IPS DF 4.7 (cell line): ENCODE results near the gene HECTD4.
"Not testable (repeated sequence)": the region's sequence is repeated elsewhere in the genome, so short reads cannot be mapped to it uniquely, and the experiment has no call there.

ENCODE experiments used
- DNase-seq: peaks from one replicate; pipeline ENCODE4 v3.0.0-alpha.2; 2013; ENCODE audit warnings: low spot score; ENCODE audit errors: extremely low read depth

HECTD4 gene

DNA sequence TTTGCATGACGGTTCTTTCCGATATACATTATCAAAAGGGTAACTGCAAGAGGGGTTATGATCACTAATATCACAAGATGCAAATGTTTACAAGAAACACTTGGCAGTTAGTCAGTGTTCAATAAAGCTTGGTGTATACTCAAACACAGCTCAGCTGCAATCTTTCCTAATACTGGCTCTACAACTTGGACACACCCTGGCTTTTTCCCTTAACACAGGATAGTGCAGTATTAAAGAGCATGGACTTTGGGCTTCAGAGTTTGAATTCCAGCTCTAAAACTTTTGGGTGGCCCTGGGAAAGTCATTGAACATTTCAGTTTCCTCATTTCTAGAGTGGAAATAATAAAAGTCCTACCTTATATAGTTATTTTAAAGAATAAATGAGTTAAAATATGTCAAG lies 107.0 kb downstream of the HECTD4 start:
- no peak for DNase-seq

DNA sequence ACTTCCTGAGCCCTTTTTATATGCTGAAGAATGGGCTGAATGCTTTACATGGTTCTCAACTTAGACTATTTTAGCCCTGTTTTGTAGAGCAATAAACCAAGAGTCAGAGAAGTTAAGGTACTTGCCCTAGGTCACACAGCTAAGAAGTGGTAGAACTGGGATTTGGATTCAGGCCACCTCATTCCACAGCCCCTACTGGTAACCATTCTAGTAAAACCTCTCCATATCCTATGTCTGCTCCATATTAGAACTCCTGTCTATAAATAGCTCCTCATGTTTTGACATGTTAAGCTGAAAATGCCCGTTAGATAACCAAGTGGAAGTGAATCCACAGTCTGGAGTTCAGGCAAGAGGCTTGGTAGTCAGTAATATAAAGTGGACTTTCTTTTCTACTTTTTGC lies 111.6 kb downstream of the HECTD4 start:
- no peak for DNase-seq

DNA sequence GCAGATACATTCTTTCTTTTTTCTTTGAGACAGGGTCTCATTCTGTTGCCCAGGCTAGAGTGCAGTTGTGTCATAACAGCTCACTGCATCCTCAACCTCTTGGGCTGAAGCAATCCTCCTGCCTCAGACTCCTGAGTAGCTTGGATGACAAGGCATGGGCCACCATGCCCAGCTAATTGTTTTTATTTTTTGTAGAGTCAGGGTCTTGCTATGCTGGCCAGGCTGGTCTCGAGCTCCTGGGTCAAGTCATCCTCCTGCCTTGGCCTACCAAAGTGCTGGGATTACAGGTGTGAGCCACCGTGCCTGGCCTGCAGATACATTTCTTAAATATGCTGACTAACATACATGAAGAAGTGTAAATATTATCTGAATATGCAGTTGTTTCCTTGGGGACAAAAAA lies 115.8 kb downstream of the HECTD4 start:
- no peak for DNase-seq

DNA sequence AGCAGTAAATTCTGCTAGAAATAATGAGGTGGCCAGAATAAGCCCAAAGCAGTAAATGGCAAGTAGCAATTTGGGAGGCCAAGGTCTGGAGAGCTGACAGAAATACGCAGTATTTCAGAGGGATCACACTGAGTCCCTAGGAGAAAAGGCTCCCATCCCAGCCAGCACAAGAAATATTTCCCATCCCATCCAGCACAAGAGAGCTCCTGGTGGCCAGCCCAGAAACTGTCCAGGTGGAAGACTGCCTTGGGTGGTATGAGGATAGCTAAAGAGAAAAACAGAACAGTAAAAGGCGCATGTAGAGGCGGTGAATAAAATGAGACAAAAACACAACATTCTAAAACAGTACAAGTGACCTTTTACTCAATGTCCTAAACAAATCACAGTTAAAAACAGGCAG lies 120.7 kb downstream of the HECTD4 start:
- DNase-seq, result no peak

DNA sequence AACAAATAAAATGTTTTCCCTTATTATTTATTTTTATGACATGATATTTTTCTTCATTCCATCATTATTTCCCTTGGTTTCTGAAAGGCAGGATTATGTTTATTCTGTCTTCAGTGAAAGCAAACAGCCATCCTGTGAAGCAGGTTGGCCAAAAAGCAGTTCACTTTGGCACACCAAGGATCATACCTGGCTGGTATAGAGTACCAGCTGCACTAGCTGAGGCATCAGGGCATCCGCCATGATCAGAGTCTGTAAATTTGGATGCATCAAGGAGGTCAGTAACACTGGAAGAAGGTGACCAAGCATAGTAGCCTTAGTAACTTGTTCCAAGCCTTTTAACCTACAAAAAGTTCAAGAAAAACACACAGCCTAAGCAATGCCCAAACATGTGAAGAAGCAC lies 123.3 kb downstream of the HECTD4 start:
- DNase-seq, result no peak

DNA sequence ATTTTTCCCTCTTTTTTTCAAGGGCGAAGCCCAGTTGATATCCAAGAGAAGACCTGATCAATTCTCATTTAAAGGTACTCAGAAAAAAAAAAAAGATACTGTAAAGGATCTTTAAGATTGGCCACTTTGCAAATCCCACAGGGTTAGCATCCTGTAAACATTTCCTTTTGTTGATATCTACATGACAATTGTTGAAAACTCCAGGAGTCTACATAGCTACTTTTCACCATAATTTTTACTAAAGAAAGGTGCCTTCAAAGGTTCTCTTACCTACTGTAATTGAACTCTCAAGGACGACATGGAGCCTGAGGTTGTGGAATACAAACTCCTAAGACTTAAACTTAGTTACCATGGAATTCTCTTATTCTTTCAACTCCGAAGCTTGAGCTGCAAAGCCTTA lies 125.5 kb downstream of the HECTD4 start:
- no peak for DNase-seq

DNA sequence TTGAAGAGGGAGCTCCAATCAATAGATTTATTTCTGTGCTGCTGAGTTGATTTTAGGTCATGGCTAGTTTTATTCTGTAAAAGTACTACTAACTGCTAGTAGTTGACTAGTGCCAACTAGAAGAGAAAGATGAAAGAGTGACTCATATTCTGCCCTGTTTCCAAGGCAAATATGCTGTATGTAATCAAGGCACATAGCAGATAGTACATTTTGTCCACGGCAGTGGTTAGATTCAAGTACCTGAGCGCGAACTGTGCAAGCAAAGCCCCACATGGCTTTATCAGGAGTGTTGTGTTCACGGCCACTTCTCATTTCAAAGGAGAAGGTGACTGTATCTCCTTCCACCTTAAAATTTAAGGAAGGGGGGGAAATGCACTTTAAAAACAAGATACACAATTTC lies 130.0 kb downstream of the HECTD4 start:
- DNase-seq, result no peak

DNA sequence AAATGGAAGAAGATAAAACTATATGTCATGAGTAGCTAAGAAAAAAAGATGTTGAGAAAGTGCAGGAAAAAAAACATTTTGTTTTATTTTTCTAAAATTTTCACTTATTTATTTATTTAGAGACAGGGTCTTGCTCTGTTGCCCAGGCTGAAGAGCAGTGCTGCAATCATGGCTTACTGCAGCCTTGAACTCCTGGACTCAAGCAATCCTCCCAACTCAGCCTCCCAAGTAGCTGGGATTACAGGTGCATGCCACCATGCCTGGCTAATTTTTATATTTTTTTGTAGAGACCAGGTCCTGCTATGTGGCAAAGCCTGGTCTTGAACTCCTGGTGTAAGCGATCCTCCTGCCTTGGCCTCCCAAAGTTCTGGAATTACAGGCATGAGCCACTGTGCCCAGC lies 137.3 kb downstream of the HECTD4 start:
- DNase-seq, result not testable (repeated sequence)

DNA sequence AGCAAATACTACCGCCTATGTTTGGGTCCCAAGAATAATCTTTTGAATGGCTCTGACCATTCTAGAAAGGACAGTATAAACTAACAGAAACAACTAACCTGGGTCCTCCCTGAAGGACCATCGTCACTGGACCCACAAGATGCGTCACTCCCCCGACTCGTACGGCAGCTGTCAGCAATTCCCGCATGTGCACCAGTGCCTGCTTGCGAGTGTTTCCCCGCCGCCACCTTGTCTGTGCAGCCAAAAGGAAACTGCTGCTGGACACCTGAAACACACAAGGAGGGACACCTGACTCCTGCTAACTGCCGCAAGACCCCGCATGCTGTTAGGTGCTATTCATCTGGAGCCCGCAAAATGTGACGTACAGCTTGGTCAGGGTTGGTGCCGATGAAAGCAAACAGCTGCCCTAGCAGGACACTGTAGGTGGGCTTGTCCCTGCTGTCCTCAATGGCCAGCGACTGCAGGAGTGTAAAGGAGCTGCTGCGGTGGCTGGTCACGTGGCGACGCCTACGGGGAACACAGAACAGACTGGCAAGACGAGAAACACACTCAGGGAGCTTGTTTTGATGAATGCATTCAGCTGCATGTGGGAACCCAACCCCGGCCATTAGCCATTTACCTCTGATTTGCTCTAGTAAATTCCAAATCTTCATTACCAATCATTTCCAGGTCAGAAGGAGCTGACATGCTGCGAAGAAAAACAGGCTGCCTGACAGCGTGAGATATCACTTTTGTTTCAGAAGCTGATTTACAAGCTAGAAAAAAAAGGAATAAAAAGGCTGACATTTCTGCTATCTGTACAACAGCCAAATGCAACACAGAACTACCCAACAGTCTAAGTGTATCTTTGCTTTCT lies 138.7 kb downstream of the HECTD4 start:
- no peak for DNase-seq

DNA sequence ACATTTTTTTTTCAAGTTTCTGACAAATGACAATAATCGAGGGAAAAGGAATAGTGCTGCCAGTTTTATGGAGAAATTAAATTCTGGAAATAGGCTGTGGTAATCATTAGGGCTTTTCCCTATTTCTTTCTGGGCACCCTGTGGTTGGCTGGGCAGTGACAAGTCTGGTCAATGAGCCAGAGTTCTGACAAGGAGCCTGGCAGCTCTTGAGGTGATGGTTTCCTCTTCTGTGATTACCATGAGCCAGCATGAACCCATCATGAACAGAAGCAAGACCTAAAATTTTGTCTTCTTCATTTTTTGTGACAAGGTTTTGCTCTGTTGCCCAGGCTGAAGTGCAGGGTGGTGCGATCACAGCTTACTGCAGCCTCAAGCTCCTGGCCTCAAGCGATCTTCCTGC lies 141.1 kb downstream of the HECTD4 start:
- no peak for DNase-seq

DNA sequence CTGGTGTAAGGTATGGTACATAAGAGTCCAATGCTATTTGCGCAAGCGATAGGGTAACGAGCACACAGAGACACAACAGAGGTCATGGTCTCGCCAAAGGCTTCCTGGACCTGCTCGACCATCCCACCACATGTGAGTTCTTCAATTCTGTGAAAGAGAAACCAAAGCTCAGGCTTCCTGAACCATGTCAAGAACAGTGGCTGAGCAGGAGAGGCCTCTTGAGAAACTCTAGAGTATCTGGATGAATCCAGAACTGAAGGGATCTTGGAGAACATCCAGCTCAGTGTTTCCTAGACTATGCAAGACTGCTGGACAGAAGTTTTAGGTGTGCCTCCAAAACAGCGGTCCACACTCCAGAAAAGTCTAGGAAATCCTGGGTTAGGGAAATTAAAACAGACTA lies 142.3 kb downstream of the HECTD4 start:
- DNase-seq, result no peak

DNA sequence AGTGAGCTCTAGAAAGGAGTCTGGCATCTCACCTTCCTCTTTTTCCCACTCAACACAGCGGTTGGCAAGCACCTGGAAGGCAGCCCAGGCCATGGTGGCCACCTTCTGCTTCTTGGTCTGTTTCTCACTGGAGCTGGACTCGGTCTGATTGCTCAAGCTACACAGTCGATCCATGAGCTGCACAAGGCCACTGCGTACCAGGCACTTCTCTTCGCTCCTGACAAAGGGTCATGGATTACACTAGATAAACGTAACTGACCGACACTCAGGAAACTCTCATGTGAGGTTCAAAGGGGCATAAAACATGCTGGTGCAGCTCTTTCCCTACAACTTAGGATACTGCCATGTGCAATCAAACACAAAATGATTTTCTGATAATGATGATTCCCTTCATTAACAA lies 143.2 kb downstream of the HECTD4 start:
- no peak for DNase-seq

DNA sequence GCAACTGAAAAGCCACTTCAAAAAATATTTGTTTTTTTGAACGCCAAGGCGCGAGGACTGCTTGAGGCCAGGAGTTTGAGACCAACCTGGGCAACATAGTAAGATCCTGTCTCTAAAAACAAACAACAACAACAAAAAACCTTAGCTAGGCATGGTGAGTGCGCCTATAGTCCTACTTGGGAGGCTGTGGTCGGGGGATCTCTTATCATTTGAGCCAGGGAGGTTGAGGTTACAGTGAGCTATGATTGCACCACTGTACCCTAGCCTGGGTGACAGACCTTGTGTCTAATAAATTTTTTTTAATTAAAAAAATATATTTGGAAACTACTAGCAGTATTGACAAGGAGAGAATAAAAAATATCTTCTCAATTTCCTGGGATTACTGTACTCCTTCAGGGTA lies 143.8 kb downstream of the HECTD4 start:
- no peak for DNase-seq

DNA sequence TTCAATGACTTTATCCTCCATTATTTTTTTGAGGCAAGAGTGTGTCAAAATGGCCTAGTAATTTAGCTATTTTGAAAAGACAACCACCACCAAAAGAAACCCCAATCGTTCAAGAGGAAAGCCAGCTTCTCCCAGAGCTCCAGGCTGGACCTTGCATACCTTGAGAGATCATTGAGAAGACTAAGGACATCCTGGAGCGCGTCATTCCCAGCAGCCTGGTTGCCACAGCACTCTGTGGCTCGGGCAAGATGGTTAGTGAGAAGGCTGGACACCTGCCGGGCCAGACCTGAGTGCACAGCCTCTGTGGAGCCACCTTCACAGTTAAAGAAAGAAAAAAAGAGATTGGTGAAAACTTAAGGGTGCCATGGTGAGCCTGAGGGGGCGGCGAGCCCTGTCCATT lies 145.4 kb downstream of the HECTD4 start:
- no peak for DNase-seq

DNA sequence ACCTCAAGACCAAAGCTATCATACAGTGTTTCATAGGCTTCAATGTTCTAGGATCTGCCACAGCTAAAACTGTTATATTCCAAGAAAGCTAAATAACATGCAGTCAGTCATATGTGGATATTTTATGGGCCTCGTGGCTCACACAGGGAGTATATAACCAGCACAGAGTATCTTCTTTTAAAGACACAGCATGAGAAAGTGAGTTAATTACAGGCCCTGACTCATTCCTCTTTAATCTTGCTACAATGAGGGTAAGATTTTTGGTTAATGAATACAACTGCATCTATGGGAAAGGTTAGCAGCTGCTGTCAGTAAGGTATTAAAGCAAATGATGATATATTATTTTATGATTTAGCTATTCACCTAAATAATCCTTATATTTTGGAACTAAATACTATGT lies 145.8 kb downstream of the HECTD4 start:
- DNase-seq, result no peak

DNA sequence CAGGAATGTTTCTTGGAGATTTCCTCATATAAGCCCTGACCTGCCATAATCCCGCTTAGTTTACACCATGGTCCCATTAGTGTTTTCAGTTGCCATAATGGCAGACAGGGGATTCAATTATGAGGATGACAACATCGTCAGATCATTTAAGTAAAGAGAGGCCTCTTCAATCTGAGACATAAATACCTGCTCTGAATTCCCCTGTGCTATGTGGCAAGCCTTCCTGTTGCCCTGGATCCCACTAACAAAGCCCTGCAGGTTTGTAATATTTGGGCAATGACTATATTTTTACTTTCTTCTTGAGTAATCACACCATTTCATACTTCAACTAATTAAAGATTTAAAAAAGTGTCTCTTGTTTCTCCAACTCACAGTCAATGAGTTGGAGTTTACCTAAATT lies 147.9 kb downstream of the HECTD4 start:
- DNase-seq, result no peak

DNA sequence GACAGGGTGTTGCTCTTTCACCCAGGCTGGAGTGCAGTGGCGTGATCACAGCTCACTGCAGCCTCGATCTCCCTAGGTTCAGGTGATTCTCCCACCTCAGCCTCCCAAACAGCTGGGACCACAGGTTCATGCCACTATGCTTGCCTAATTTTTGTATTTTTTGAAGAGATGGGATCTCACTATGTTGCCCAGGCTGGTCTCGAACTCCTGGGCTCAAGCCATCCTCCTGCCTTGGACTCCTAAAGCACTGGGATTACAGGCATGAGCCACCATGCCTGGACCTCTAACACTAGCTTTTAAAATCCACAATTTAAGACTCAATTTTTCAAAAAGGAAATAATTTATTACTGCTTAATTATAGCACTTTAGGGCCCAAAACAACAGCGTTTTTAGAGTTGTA lies 149.0 kb downstream of the HECTD4 start:
- no peak for DNase-seq

DNA sequence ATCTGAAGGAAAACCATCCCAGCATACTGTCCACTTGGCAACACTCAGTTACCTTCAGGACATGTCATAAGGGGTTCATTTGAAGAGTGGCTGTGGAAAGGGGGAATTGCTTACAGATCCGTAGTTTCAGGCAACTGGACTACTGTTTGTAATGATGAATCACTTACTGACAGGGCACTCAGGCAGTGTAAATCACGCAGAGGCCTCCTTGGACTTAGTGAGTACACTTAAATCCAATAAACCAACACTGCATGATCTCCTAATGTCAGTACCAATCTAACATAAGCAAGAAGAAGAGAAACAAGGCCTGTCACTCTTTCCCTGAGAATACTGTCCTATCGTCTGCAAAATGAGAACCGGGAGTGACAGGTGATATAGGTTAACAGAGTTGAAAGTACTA lies 152.1 kb downstream of the HECTD4 start:
- DNase-seq, result no peak

DNA sequence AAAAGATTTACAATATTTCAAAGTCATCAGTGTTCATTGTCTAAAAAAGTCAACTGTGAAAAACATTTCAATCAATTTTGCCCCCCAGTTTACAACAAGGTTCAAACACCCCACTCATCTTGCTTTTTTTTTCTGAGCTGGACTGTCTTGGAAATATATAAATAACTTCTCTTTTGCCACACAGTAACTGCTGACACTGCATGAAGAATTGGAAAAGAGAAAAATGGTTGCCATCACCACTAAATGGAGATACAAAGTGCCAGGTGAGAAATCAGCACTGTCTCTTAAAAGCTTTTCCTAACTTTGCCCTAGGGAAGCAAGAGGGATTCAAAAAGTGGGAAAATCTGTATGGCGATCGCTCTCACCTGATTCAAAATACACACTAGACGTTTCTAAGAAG lies 155.5 kb downstream of the HECTD4 start:
- DNase-seq, result no peak

DNA sequence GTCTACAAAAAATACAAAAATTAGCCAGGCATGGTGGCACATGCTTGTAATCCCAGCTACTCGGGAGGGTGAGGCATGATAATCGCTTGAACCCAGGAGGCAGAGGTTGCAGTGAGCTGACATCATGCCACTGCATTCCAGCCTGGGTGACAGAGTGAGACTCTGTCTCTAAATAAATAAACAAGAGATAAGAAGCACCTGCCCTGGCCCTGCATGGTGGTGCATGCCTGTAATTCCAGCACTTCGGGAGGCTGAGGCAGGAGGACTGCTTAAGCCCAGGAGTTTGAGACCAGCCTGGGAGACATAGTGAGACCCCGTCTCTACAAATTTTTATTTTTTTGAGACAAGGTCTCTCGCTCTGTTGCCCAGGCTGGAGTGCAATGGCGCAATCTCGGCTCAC lies 161.6 kb downstream of the HECTD4 start:
- not testable (repeated sequence) for DNase-seq

DNA sequence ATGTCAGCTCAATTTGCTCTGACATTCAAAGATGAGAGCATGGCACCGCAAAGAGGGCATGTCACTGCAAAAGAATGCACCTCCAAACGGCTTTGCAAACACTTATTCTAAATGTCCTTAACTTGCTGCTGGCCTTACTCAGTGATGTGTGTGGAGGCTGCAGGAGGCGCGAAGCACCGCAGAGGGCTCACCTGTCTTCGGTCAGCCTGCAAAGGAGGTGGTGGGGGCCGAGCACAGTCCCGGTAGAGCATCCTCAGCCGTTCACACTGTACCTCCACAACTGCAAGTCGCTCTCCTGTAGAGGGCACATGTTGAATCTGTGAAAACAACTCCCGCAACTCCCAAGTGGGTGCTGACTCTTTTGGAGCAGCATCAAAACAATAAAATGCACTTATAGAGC lies 163.0 kb downstream of the HECTD4 start:
- DNase-seq, result no peak

DNA sequence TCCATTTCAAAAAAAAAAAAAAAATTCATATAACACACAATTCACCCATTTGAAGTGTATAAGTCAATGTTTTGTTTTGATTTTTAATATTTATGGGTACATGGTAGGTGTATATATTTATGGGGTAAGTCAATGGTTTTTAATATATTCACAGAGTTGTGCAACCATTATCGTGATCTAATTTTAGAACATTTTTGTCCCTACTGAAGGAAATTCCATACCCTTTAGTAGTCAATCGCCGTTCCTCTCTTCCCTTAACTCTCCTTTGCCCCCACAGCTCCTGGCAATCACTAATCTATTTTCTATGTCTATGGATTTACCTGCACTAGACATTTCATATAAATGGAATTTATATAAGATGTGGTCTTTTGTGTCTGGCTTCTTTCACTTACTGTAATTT lies 164.1 kb downstream of the HECTD4 start:
- DNase-seq, result no peak

DNA sequence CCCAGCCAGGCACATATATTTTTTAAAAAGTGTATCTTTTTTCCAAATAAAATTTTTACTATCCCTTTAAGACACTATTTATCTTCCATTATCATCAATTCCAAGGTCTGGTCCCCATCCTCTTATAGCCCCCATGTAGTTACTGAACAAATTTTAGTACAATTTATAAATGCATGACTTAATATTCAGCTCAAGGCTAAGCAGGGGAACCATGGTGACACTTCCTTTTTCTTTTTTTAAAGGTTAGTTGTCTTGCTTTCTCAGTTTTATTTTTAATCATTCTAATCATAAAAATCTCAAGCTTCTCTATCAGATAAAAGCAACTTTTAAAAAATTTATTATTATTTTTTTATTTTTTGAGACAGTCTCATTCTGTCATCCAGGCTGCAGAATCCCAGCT lies 164.6 kb downstream of the HECTD4 start:
- no peak for DNase-seq

DNA sequence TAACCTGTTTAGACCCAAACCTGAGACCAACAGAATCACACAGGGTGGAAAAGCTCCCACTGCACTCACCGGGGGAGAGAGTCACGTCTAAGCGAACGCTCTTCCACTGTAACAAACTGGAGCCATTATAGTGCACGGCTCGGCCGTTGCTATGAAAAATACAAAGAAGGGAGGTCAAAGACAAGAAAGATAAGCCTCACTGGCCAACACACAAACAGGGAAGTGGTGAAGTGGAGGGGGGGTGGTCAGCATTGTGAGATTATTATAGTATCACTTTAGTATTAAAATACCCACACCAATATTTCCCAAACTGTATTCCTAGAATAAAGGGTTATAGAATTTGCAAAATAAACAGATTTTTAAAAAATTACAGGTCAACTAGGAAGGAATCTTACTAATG lies 166.0 kb downstream of the HECTD4 start:
- DNase-seq, result no peak
